Lung (tissue), 12 donors: ENCODE measurements around the gene GPATCH8. TPM values are rescaled to one million over a fixed set of nuclear protein-coding genes. Genes with fewer than 3 reads are reported as not detected.

Experiments used
- ATAC-seq: fragments of 200-7000 bp; cut with Tn5 transposase; one replicate; pipeline ENCODE4 v1.9.1; 2020; ENCODE audit warnings: moderate number of reproducible peaks; ENCODE audit not compliant: insufficient read depth, low FRiP score
- DNase-seq, 3 donors: peaks; one replicate each; pipeline ENCODE4 v3.0.0-alpha.2; 2013 to 2017
- H3K27ac ChIP-seq, 2 donors: one replicate each; pipeline ENCODE4 v1.5.1; 2013; ENCODE audit warnings: mild to moderate bottlenecking in 2 of 2, moderate library complexity in 2 of 2, control low read depth in 1 of 2, inconsistent platforms in 1 of 2, low read depth in 1 of 2, low read length in 1 of 2
- H3K27me3 ChIP-seq, 3 donors: one replicate each; pipeline ENCODE4 v1.5.1; 2013; ENCODE audit warnings: low read length in 2 of 3; ENCODE audit not compliant: control insufficient read depth in 3 of 3, insufficient read depth in 3 of 3
- H3K36me3 ChIP-seq, 4 donors: one replicate each; pipeline ENCODE4 v1.5.1; 2013; ENCODE audit warnings: low read length in 4 of 4, mild to moderate bottlenecking in 1 of 4, moderate library complexity in 1 of 4; ENCODE audit not compliant: control insufficient read depth in 4 of 4, insufficient read depth in 4 of 4
- H3K4me1 ChIP-seq, 5 donors: one replicate each; pipeline ENCODE4 v1.5.1; 2013; ENCODE audit warnings: low read length in 5 of 5, mild to moderate bottlenecking in 2 of 5, moderate library complexity in 1 of 5; ENCODE audit not compliant: control insufficient read depth in 5 of 5, insufficient read depth in 5 of 5
- H3K4me3 ChIP-seq: one replicate; pipeline ENCODE4 v1.5.1; 2013; ENCODE audit warnings: mild to moderate bottlenecking, control low read depth, moderate library complexity
- H3K9ac ChIP-seq, 2 donors: one replicate each; pipeline ENCODE4 v1.5.1; 2013; ENCODE audit warnings: low read length in 2 of 2, control low read depth in 1 of 2; ENCODE audit not compliant: insufficient read depth in 1 of 2
- H3K9me3 ChIP-seq, 4 donors: one replicate each; pipeline ENCODE4 v1.5.1; 2013; ENCODE audit warnings: low read length in 3 of 4, mild to moderate bottlenecking in 1 of 4, moderate library complexity in 1 of 4; ENCODE audit not compliant: control insufficient read depth in 4 of 4, insufficient read depth in 3 of 4
- CTCF ChIP-seq: IDR thresholded peaks from 2 replicates; pipeline ENCODE4 v1.5.1; 2012; ENCODE audit warnings: mild to moderate bottlenecking; ENCODE audit errors: control extremely low read depth, extremely low read depth
- WGBS, 2 donors: extraction: QIAGEN DNeasy Blood & Tissue Kit; methylation state at CpG; one replicate each; pipeline ENCODE4 v1.1.7; 2013; 5-methylcytosine and 5-hydroxymethylcytosine counted together
- polyA plus RNA-seq, 2 donors: library from polyadenylated mRNA; stranded (reverse); fragments of 200-250 nt; gene quantifications; one replicate each; pipeline ENCODE4 v1.2.1, GENCODE V29; 2013
- total RNA-seq, 2 donors: library from RNA; depleted of rRNA in 1 of 2; stranded (reverse); fragments of >200 nt in 1 of 2; gene quantifications; one replicate each; pipeline ENCODE4 v1.2.1, GENCODE V29; 2014 to 2021
- donor health status: control.
- donor health status: control.
- donor health status: Bipolar disorder and iron deficiency.
- donor health status: healthy.
- donor health status: DM: yes; HTN: yes; CAD: no.

The GPATCH8 gene
- total and polyA plus RNA-seq, 4 donors = 8.9 to 62.0 (median 23.8) TPM

- WGBS, 2 donors = 22 to 50% methylated on average over 5 of the region's 5 CpGs
- peak; percentile 86 to 89 (median 86) for DNase-seq
Observed at GRCh38 chr17:44376124-44376523, 127.1 kb downstream of the GPATCH8 start.

DNA sequence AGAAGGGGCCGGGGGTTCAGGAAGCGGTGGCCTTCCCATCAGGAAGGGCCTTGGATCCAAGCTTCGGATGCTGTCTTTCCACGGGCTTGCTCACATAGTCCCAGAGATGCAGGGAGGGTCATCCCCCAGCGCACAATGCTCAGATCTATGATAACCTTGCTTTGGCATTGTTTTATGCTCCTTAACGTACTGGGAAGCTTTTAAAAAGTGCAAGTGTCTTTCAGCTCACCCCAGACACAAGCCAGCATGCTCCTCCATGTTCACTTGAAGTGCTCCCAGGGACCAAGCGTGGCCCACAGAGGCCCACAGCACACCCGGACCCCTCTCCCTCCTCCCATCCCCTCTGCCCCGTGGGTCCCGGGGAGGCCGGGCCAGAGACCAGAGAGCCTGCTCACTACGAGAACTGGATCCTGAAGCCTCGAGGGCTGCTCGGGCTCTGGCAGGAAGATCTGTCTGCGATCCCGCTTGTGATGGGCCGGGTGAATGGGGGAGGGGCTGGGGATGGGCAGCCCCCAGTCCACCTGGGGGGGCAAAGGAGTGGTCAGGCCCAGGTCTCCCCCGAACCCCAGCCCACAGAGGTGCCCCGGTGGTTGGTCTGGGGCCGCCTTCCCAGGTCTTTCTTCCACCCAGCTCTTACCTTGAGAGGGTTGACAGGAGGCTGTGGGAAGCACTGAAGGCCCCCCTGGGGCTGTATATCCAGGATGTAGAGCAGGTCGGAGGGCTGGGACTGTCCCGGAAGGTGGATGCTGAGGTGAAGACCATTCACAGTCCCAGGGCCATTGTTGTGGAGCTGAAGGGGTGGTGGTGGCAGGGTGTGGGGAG is 127.8 kb downstream of the GPATCH8 start:
- 51 to 54% methylated on average over 22 of the region's 22 CpGs for WGBS, 2 donors
- Histone ChIP-seq H3K4me1 (peaks cover 0 to 16% (median 7%) of the 10 kb centered on the region in 5 donors), H3K27me3 (no peaks in the 10 kb centered on the region), H3K9me3 (no peaks in the 10 kb centered on the region), H3K9ac (no peak overlapping the region), H3K36me3 (no peaks in the 10 kb centered on the region), H3K27ac (no peak overlapping the region), H3K4me3 (no peak overlapping the region)
- DNase-seq = peak in 1 of 3 donors; percentile 21
- TF ChIP-seq CTCF = no peak
- no peak for ATAC-seq

More at GRCh38 chr17:44376124-44376523, 127.1 kb downstream of the GPATCH8 start:
- peaks cover 0 to 2% (median 0%) of the 10 kb centered on the region in 3 donors for H3K27me3 ChIP-seq
- no peak for TF ChIP-seq CTCF
- peaks cover 0 to 16% (median 7%) of the 10 kb centered on the region in 5 donors for H3K4me1 ChIP-seq
- no peaks in the 10 kb centered on the region for H3K36me3 ChIP-seq
- H3K27ac ChIP-seq = no peak overlapping the region
- ATAC-seq = no peak
- no peak overlapping the region for H3K4me3 ChIP-seq
- no peak overlapping the region for H3K9ac ChIP-seq
- H3K9me3 ChIP-seq = no peaks in the 10 kb centered on the region

DNA sequence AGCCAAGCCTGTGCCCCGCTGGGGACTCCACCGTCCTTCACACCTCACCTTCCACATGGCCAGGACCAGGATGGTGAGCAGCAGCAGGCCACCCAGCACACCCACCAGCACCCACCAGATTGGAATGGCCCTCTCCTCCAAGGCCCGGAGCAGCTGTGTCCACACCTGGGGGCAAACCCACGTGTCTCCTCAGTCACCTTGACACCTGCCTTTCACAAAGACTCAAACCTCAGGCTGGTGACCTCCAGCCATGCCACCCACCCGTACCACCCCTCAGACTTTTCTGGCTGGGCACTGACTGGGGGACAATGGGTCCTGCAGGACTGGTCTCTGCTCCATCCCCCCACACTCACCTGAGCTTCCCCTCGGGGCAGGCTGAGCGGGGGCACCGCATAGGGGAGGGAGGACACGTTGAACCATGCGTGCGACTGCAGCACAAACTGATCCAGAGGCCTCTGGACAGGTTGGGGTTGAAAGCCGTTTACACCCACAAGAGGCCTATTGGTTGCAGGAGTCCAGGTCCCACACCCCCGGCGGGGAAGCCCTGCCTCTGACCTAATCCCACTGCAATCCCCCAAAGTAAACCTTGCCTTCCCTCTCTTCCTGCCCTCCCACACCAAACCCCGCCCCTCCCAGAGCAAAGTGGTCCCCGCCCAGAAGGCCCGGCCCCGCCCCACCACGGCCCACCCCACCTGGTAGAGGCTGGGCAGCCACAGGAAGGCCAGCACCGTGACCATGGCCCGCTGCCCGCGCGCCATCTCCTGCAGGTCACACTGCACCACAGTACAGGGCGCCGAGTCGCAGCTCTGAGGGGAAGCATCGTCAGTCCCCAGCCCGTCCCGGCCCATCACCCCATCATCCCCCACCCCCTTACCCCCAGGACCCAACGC is 128.7 kb downstream of the GPATCH8 start:
- H3K27me3 ChIP-seq = no peaks in the 10 kb centered on the region
- no peak overlapping the region for H3K27ac ChIP-seq
- no peak for TF ChIP-seq CTCF
- H3K4me3 ChIP-seq = no peak overlapping the region
- no peaks in the 10 kb centered on the region for H3K9me3 ChIP-seq
- DNase-seq (peak; percentile 40 to 70 (median 70)), ATAC-seq (no peak)
- no peak overlapping the region for H3K9ac ChIP-seq
- WGBS, 2 donors = 32 to 34% methylated on average over 30 to 31 of the region's 31 CpGs
- no peaks in the 10 kb centered on the region for H3K36me3 ChIP-seq
- peaks cover 0 to 16% (median 7%) of the 10 kb centered on the region in 5 donors for H3K4me1 ChIP-seq
